Stomach (tissue), 9 donors: ENCODE measurements around the gene S100A4. TPM values are rescaled to one million over a fixed set of nuclear protein-coding genes. Genes with fewer than 3 reads are reported as not detected.

Experiments
- DNase-seq, 2 donors: peaks; one replicate each; pipeline versions ENCODE4 v3.0.0 to v3.0.0-alpha.2; 2013 to 2019
- H3K27ac ChIP-seq, 5 donors: fragments of 200-600 bp in 4 of 5; sonication (generic) in 4 of 5; one replicate each; pipeline ENCODE4 v1.5.1; 2013 to 2019; ENCODE audit warnings: mild to moderate bottlenecking in 1 of 5, moderate library complexity in 1 of 5
- H3K27me3 ChIP-seq, 3 donors: fragments of 200-600 bp; sonication (generic); one replicate each; pipeline ENCODE4 v1.5.1; 2017 to 2019; ENCODE audit warnings: mixed run types in 1 of 3
- H3K36me3 ChIP-seq, 4 donors: fragments of 200-600 bp; sonication (generic); 1 replicate in 3 of 4; 2 replicates in 1 of 4; pipeline ENCODE4 v1.5.1; 2016 to 2019
- H3K4me1 ChIP-seq, 4 donors: fragments of 200-600 bp; sonication (generic); one replicate each; pipeline ENCODE4 v1.5.1; 2016 to 2019
- H3K4me3 ChIP-seq, 4 donors: fragments of 200-600 bp; sonication (generic) in 3 of 4; one replicate each; pipeline ENCODE4 v1.5.1; 2016 to 2019; ENCODE audit warnings: mild to moderate bottlenecking in 1 of 4
- H3K9me3 ChIP-seq, 4 donors: fragments of 200-600 bp; sonication (generic); one replicate each; pipeline ENCODE4 v1.5.1; 2016 to 2019
- CTCF ChIP-seq, 7 experiments: fragments of 450-650 bp in 4 of 7; fragments of 200-600 bp in 3 of 7; sonication (generic) in 3 of 7; IDR thresholded peaks; one replicate each; pipeline ENCODE4 v1.5.1; 2016 to 2019; ENCODE audit warnings: antibody characterized with exemption in 7 of 7, control low read depth in 2 of 7, mild to moderate bottlenecking in 1 of 7
- EP300 ChIP-seq: sonication (generic); formaldehyde crosslinking; IDR thresholded peaks from one replicate; pipeline ENCODE4 v1.6.1; 2017; ENCODE audit warnings: antibody characterized with exemption
- POLR2A ChIP-seq, 4 donors: fragments of 450-650 bp; IDR thresholded peaks; one replicate each; pipeline ENCODE4 v1.6.1; 2016; ENCODE audit warnings: antibody characterized with exemption in 4 of 4, control low read depth in 2 of 4, mild to moderate bottlenecking in 1 of 4, moderate library complexity in 1 of 4
- POLR2AphosphoS5 ChIP-seq, 3 donors: sonication (generic); formaldehyde crosslinking; IDR thresholded peaks; one replicate each; pipeline ENCODE4 v1.6.1; 2016; ENCODE audit warnings: antibody characterized with exemption in 3 of 3
- WGBS, 5 donors: extraction: QIAGEN DNeasy Blood & Tissue Kit in 3 of 5; methylation state at CpG; one replicate each; pipeline versions ENCODE4 v1.1.5 to v1.1.7; 2013 to 2018; 5-methylcytosine and 5-hydroxymethylcytosine counted together
- intact Hi-C: fragments of 100-400 bp; cut with DNase I; formaldehyde crosslinking; loops from one replicate; pipeline ENCODE4 v1.15.1; 2023; ENCODE audit warnings: low total_unique reads
- polyA plus RNA-seq, 3 donors: library from polyadenylated mRNA; stranded (reverse); fragments of 200-250 nt; gene quantifications; one replicate each; pipeline ENCODE4 v1.2.3, GENCODE V29; 2013
- total RNA-seq, 5 donors: library from RNA; depleted of rRNA; stranded (reverse); fragments of >200 nt; gene quantifications; one replicate each; pipeline versions ENCODE4 v1.1.0 to v1.2.3, GENCODE V29; 2014 to 2016
- donor health status: healthy with polysubstance abuse.
- donor health status: Bipolar disorder and iron deficiency.
- donor health status: healthy.

The S100A4 gene
- total and polyA plus RNA-seq, 8 donors: 9.9 to 541 (median 40.1) TPM

GRCh38 chr1:153569465-153569864 is 23.9 kb upstream of the S100A4 start:
- no peaks in the 10 kb centered on the region for H3K27me3 ChIP-seq
- no peaks in the 10 kb centered on the region for H3K9me3 ChIP-seq
- DNase-seq: no peak
- TF ChIP-seq CTCF (IDR thresholded peaks at IDR 0.05) (no peak), POLR2A (IDR thresholded peaks at IDR 0.05) (no peak), EP300 (no peak), POLR2AphosphoS5 (IDR thresholded peaks at IDR 0.05) (no peak)
- H3K36me3 ChIP-seq: no peaks in the 10 kb centered on the region
- intact Hi-C loops: loop anchor here (5.0 kb wide), 1 partner anchor 37 kb away; no protein-coding TSS in a partner anchor
- H3K27ac ChIP-seq: no peak overlapping the region
- H3K4me3 ChIP-seq: no peak overlapping the region
- peaks cover 41 to 67% (median 50%) of the 10 kb centered on the region in 4 donors for H3K4me1 ChIP-seq
- 84 to 89% (median 87%) methylated on average over 8 of the region's 8 CpGs for WGBS, 5 donors

GRCh38 chr1:153568367-153569099 is 22.9 kb upstream of the S100A4 start:
- intact Hi-C loops: loop anchor here (5.0 kb wide), 1 partner anchor 36 kb away; no protein-coding TSS in a partner anchor
- DNase-seq: peak; percentile 92 to 95
- H3K27ac ChIP-seq: peak overlapping the region; percentile 60 to 94 (median 92)
- TF ChIP-seq EP300 (no peak), POLR2A (IDR thresholded peaks at IDR 0.05) (no peak), CTCF (IDR thresholded peaks at IDR 0.05) (peak in 6 of 7 experiments; percentile 99 to 100 (median 100)), POLR2AphosphoS5 (IDR thresholded peaks at IDR 0.05) (peak in 2 of 3 donors; percentile 12 to 82)
- peak overlapping the region; percentile 16 to 36 (median 26) for H3K4me3 ChIP-seq
- no peaks in the 10 kb centered on the region for H3K36me3 ChIP-seq
- WGBS, 5 donors: 7 to 13% (median 9%) methylated on average over 15 to 25 of the region's 25 CpGs
- peaks cover 41 to 63% (median 50%) of the 10 kb centered on the region in 4 donors for H3K4me1 ChIP-seq
- H3K9me3 ChIP-seq: no peaks in the 10 kb centered on the region
- no peaks in the 10 kb centered on the region for H3K27me3 ChIP-seq

- DNase-seq: peak in 1 of 2 donors; percentile 80
- peaks cover 35 to 55% (median 46%) of the 10 kb centered on the region in 4 donors for H3K4me1 ChIP-seq
- TF ChIP-seq EP300 (no peak), POLR2AphosphoS5 (IDR thresholded peaks at IDR 0.05) (peak in 1 of 3 donors; percentile 39)
- WGBS, 5 donors: 80 to 85% (median 82%) methylated on average over 21 to 22 of the region's 22 CpGs
- no peaks in the 10 kb centered on the region for H3K36me3 ChIP-seq
- peak overlapping the region; percentile 60 to 94 (median 92) for H3K27ac ChIP-seq
- intact Hi-C loops: loop anchor here (5.0 kb wide), 1 partner anchor 35 kb away; no protein-coding TSS in a partner anchor
- H3K9me3 ChIP-seq: no peaks in the 10 kb centered on the region
- H3K27me3 ChIP-seq: no peaks in the 10 kb centered on the region
- H3K4me3 ChIP-seq: peak overlapping the region in 2 of 4 donors; percentile 25 to 26
Measured at GRCh38 chr1:153567621-153568366, 22.2 kb upstream of the S100A4 start.

- Histone ChIP-seq H3K27me3 (no peaks in the 10 kb centered on the region), H3K27ac (peak overlapping the region; percentile 91 to 94 (median 92)), H3K36me3 (no peaks in the 10 kb centered on the region), H3K4me1 (peaks cover 33 to 44% (median 39%) of the 10 kb centered on the region in 4 donors), H3K9me3 (no peaks in the 10 kb centered on the region), H3K4me3 (no peak overlapping the region)
- WGBS, 5 donors: 39 to 42% (median 40%) methylated on average over 14 to 16 of the region's 16 CpGs
- DNase-seq: peak; percentile 93 to 97
- intact Hi-C loops: loop anchor here (5.0 kb wide), 1 partner anchor 34 kb away; no protein-coding TSS in a partner anchor
- TF ChIP-seq POLR2AphosphoS5 (IDR thresholded peaks at IDR 0.05): peak; percentile 59 to 91 (median 88)
- no peak for TF ChIP-seq POLR2A (IDR thresholded peaks at IDR 0.05)
Measured at GRCh38 chr1:153566414-153567371, 21.1 kb upstream of the S100A4 start.
